MV-4-11 (cell line): ENCODE data around the gene ELK4.
A peak's percentile ranks its signal among the peaks of the same experiment; 100 is the strongest.

Source experiments
- DNase-seq: peaks from one replicate; lab custom pipeline; 2025; lab: John Stamatoyannopoulos, UW

ELK4 gene

GRCh38 chr1:205629751-205630150 lies 2.1 kb downstream of the ELK4 start:
- no peak for DNase-seq

- DNase-seq = no peak
Observed at GRCh38 chr1:205627956-205628355, 3.9 kb downstream of the ELK4 start.

- peak; percentile 57 for DNase-seq
Observed at GRCh38 chr1:205626216-205626615, 5.6 kb downstream of the ELK4 start.

- no peak for DNase-seq
Observed at GRCh38 chr1:205623646-205624045, 8.2 kb downstream of the ELK4 start.

GRCh38 chr1:205620269-205620668 lies 11.5 kb downstream of the ELK4 start:
- DNase-seq = no peak

- no peak for DNase-seq
Observed at GRCh38 chr1:205619376-205619775, 12.4 kb downstream of the ELK4 start.

GRCh38 chr1:205616563-205617293 lies 15.1 kb downstream of the ELK4 start:
- no peak for DNase-seq

GRCh38 chr1:205615789-205616188 lies 16.0 kb downstream of the ELK4 start:
- DNase-seq = no peak

GRCh38 chr1:205613854-205614412 lies 17.9 kb downstream of the ELK4 start:
- no peak for DNase-seq

- no peak for DNase-seq
Observed at GRCh38 chr1:205612556-205612955, 19.3 kb downstream of the ELK4 start.

GRCh38 chr1:205612104-205612503 lies 19.7 kb downstream of the ELK4 start:
- DNase-seq = no peak

- no peak for DNase-seq
Observed at GRCh38 chr1:205610901-205611466, 20.8 kb downstream of the ELK4 start.

- no peak for DNase-seq
Observed at GRCh38 chr1:205610036-205610435, 21.8 kb downstream of the ELK4 start.

GRCh38 chr1:205604825-205605505 lies 26.8 kb downstream of the ELK4 start:
- peak; percentile 97 for DNase-seq

GRCh38 chr1:205604059-205604458 lies 27.8 kb downstream of the ELK4 start:
- DNase-seq = no peak

GRCh38 chr1:205601205-205601604 lies 30.6 kb downstream of the ELK4 start:
- DNase-seq = no peak

GRCh38 chr1:205600085-205600484 lies 31.7 kb downstream of the ELK4 start:
- no peak for DNase-seq

GRCh38 chr1:205599669-205600042 lies 32.2 kb downstream of the ELK4 start:
- no peak for DNase-seq

GRCh38 chr1:205598841-205599668 lies 32.8 kb downstream of the ELK4 start:
- no peak for DNase-seq

GRCh38 chr1:205597691-205598314 lies 34.0 kb downstream of the ELK4 start:
- no peak for DNase-seq

- DNase-seq = no peak
Observed at GRCh38 chr1:205596876-205597275, 34.9 kb downstream of the ELK4 start.

GRCh38 chr1:205595861-205596260 lies 36.0 kb downstream of the ELK4 start:
- DNase-seq = no peak
